HG03139 (cell line): Measurements from ENCODE around the gene CD83.
A peak's percentile ranks its signal among the peaks of the same experiment; 100 is the strongest.

Source experiments
- ATAC-seq: cut with Tn5 transposase; IDR thresholded peaks from one replicate; pipeline ENCODE4 v1.9.1; 2021; ENCODE audit not compliant: unreplicated experiment

Gene CD83

DNA sequence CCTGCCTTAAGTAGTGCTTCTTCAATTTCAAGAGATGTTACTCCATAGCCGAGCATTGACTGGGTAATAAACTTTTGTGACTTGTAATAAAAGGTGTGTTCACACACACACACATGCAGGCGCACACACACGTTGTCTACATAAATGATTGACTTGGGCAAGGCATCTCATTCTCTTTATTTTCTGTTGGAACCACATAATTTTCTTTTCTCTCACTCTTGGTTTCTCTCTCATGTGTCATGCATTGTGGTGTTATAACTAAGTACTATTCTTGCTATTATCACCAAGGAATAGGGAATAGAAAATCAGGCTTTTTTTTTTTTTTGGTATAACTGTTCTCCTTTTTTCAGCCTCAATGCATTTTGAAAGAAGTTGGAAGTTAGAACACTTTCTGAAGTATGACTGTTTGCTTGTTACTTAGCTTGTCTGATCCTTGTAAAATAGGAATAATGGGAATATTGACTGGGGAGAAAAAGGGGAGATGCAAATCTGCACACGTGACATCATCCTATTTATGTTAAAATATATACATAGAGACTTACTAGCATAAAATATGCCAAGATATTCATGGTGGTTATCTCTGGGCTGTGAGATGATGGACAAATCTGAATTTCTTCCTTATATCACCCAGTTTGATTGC lies 26.1 kb upstream of the CD83 start:
- ATAC-seq: no peak

DNA sequence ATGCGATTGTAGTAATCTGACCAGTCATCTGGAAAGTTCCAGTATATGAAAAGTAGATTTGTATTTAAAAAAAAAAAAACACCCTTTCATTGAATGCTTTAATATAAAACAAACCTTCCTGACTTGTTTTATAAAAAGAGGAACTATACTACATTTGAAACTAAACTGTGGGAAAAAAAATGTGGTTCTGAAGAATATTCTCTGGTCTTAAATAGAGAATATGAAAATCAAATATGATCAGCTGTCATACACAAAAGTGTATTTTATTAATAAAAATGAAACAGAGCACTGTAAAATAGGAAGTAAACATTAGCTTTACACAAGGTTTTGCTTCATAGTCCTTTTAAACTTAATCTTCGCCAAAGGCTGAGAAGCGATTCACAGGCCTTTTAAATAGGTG lies 25.3 kb upstream of the CD83 start:
- no peak for ATAC-seq

DNA sequence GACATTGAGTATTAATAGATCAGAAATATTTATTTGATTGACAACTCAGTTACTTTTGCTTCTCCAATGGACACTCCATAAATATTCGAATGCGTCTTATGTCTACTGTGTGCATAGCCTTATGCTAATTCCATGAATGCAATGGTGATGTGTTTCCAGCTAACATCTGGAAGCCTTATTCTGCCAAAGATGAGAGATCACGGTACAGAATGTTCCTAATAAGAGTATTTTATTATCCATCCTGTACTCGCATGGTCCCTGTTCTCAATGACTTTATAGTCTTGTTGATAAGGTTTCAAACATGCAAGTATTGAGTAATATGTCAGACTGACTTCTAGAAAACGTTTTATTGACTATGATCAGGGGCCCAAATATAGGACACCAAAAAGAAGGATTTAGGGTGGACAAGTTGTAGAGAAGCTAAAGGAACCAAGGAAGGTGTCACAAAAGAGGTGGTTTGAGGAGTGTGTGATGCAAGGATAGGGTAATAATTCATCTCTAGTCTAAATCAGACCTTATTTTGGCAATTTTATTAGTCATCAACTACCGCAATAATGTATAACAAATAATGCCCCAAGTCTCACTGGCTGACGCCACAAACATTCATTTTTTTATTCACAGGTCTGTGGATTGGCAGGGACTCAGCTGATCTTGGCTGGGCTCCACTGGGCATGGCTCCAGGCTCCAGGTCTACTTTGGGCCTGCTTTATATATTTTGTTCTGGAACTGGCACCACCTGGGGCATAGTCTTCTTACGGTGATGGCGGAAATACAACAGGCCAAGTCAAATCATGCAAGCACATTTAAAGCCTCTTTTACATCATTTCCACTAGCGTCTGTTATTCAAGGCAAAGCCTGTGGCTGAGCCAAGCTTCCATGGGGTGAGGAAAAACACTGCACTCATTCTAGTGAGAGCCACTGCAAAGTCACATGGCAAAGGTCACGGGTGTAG lies 24.5 kb upstream of the CD83 start:
- ATAC-seq: no peak

DNA sequence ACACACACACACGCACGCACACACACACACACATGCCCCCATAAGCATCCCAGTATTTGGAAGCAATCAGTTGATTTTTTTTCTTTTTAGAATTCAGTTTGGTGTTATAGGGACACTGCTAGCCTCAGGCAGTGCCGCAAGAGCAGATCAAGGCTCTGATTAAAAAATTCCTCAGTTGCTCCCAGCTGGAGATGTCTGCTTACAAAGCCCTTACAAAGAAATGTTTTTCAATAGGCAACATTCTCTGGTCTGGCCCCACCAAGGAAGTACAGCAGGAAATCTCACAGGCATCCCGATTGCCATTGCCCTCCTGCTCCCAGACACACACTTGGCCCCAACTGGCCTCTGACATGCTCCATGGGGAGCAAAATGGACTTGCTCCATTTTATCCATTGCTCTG lies 22.9 kb upstream of the CD83 start:
- ATAC-seq: no peak

DNA sequence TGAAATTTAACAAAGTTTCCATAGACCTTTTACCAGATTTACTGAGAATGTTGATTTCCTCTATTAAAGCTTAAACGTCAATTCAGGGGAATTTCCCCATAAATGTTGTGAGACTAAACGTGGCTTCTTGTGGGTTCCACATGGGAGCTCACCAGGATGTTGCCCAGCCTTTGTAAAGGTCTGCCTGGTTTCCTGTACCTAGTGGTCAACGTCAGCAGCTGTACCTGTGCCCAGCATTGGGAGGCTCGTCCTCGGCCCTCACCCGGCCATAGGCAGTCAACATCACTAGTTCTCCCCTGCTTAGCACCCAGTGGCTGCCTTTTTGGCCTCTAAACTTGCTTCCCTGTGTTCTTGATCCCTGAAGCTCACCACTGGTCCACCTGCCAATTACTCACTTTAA lies 22.1 kb upstream of the CD83 start:
- peak; percentile 48 for ATAC-seq

DNA sequence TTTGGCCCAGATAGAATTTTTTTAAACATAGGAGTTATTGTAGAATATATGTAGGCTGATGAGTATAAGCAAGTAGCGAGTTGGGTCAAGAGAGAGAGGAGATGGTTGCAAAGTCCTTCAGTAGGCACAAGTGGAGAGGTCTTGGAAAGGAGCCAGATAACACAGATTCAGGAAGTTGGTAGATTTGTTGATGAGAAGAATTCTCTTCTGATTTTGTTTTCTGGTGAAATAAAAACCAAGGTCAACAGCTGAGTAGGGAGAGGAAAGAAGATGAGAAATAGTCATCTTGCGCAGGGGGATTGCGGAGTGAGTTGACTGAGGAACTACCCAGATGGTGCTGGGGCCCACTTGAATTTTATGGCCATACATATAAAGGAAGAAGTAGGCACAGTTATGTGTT lies 17.4 kb upstream of the CD83 start:
- ATAC-seq: no peak

DNA sequence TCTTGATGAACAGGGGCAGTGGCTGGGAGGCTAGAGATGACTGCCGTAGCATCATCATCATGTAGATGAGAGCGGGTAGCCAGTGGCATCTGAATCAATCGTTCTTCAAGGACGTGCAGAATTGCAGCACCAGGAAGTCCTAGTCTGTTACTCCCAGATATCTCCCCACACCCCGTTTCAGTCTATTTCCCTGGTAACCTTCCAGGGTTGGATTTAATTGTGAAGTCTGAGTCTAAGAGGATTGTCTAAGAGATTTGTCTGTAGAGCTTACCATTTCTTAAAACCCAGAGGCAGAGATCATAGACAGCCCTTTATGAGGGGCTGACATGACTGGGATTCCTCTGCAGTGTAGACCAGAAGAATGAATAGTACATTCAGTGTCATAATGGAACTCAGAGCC lies 16.6 kb upstream of the CD83 start:
- no peak for ATAC-seq

DNA sequence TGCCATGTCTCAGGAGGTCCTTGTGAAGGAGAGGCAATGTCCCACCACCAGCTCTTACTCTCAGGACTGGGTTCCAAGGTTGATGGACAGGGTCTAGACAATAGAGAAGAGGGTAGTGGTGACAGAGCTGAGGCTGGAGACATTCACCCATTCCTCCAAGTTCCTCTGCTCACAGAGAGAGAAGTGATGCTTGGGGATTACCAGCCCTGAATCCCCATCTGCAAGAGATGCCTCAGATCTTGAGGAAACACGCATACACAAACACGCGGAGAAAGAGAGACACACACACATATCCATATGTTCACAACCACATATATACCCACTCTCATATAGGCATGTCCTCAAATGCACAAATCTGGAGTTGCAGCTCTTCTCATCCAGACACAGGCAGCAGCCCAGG lies 15.2 kb upstream of the CD83 start:
- ATAC-seq: no peak

DNA sequence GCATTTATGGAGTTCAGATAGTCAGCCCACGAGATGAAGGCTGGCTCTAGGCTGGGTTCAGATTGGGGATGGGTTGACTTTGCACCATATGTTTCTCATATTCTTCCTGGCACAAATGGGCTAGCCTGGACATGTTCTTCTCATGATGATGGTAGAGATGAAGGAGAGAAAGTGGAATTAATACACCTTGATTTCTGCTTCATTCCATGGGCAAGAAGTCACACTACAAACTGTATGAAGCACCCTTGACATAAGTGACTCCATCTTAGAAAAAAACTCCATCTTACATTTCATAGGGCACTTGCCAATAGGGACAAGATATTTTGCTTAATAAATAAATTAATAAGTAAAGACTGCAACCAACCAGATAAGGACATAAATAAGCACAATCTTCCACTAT lies 12.0 kb upstream of the CD83 start:
- ATAC-seq: no peak

DNA sequence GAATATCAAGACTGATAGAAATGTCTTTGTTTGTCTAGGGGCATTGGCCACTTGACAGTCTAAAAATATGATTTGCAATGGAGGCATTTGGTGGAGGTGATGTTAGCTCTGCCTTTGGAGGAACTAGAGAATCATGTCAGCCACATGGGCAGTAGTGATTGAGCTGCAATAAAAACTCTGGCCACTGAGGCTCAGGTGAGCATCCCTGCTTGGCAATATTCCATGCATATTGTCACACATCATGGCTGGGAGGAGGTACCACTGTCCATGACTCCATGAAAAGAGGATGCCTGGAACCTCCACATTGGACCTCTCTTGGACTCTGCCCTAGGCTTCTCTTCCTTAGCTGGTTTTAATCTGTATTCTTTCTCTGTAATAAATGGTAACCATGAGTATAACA lies 10.6 kb upstream of the CD83 start:
- no peak for ATAC-seq

DNA sequence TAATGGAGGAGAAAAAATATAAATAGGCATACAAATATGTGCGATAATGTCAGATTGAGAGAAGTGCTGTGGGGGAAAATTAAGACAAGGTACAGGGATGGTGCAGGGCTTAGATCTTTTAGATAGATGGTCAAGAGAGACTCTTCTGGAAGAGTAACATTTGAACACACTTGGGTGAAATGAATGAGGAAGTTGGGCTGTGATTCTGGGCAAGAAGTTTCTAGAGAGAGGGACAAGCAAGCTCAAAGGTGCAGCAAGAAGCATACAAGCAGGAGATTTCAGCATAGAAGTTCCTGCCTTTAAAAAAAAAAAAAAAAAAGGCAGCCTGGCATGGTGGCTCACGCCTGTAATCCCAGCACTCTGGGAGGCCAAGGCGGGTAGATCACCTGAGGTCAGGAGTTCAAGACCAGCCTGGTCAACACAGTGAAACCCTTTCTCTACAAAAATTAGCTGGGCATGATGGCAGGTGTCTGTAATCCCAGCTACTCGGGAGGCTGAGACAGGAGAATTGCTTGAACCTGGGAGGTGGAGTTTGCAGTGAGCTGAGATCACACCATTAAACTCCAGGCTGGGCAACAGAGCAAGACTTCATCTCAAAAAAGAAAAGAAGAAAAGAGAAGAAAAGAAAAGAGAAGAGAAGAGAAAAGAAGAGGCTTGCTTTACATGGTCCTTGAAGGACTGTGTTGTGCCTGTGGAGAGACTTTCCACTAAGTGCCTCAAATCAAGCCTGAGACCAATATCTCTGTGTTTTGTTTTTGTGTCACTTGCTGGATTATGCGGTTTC lies 9.7 kb upstream of the CD83 start:
- ATAC-seq: no peak

DNA sequence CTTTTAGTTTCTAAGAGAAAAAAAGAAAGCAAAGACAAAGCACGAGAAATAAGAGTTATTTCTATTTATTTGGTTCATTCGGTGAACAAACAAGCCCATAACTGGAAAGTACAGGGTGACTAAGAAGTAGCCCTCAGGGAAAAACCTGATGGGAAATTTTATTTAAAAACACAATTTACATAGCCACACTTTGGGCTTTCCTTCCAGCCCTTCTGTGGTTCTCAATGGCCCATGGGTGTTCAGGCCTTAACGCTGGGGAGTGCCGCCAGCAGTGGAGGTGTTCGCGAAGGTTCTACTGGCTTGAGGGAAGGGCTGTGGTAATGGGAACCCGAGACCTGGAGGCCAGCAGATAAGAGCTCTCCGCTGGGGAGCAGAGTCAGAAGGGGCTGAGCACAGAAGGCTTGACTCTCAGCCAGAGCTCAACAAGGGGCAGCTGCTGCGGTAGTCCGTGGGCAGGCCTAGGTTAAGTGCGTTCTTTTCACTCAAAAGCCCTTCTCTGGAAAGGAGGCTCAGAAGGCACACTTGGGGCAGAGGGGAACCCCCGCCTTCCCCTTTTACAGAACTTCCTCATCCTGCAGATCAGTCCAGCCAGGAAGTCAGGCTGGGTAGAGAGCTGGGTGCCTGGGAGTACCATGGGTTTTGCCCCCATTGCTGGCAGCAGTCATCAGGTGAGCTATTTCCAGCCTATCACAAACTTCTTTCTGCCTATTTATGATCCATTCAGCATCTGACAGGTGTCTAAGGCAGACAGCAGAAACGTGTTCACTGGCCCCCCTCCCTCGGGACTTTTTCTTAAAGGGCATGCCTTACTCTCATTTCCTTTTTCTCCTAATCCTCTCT lies 8.8 kb upstream of the CD83 start:
- ATAC-seq: peak; percentile 51

DNA sequence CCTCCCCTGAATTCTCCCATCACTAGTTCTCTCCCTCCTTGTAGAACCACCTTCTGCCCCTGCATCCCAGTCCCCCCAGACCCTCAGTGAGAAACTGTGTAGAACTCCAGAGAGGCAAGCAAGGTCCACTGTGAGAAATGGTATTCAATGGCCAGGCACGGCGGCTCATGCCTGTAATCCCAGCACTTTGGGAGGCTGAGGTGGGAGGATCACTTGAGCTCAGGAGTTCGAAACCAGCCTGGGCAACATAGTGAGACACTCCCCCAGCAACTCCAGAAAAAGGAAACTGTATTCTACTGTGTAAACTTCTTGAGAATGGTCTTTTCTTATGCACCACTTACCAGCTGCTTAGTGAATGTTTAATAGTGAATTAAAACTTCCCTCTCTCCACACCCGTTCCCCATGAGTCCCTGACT lies 8.2 kb upstream of the CD83 start:
- ATAC-seq: peak; percentile 6

DNA sequence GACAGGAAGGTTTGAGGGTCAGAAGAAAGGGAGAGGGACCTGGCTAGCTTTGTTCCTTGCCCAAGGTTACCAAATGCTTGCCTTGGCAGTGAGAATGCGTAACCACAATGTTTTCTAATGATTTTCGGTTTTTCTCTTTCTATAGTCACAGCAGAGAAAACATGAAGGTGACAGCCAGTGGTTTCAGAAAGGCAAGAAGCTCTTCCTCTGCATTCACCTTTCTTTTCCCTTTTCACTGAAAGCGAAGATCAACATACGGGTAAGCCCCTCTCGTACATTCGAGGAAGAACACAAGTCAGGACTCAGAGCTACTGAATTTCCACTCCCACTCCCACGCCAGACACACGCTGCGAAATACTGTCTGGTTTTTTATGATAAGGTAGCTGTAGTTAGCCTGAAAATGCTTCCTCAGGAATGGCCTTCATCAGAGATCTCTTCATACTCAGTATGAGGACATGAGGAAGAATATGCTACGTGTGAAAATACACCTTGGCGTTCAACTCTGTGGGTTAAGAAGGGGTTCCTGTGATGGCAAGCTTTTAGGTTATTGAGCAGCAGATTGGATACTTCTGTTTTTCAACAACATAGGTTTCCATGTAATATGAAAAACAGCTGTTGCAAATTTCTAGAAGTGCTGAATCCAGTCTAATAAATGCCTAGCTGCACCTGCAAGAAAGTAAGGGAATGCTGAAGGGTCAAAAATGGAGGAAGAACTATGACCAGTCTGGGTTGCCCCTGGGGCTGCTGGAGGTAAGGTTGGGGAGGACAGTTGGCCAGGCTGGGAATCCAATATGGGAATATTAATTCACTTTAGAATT lies 7.4 kb upstream of the CD83 start:
- ATAC-seq: peak; percentile 37

DNA sequence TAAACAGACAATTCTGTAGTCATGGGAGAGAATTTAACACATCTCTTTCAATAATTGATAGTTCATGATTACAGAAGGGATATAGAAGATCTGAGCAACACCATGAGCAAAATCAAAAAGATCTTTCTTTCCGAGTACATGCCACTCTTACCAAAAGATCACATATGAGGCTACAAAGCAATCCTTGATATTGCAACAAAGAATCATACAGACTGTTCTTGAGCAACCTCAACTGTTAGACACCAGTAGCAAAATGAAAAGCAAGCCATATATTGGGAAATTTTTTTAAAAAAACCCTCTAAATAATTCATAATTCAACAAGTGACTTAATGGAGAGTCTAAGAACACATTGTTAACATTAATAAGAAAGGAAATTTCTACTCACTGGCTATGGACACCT lies 3.6 kb upstream of the CD83 start:
- ATAC-seq: no peak

DNA sequence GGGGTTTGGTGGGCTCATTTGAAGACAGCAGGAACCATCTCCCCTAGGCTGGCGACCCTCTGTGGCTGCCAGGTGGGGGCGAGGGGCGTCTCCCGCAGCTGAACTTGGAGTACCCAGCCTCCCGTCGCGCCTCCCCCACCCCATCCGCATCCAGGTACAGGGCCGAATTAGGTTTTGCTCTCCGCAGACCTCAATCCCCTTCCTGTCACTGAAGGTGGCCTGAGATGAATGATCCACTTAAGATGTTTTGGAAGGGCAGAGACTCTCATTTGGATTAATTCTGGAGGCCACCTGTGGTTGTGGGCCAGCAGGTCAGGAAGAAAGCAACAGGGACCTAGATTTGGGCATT lies 493 bp downstream of the CD83 start:
- ATAC-seq: no peak

DNA sequence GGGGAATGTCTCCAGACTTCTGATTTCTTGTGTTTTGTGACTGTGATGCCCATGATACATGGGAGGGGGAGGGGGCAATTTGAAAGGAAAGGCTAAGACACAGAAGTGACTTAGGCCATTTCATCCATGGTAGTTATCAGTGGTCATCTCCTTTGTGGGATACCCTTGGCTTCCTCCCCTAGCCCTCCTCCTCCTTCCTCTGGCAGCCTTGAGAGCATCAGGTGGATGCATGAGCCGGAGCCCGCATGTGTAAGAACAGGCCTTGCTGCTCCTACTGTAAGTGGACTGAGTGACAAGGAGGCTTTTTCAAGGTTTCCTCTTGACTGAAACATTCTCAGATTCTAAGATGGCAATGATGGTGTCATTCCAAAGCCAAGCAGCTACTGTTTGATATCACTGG lies 874 bp downstream of the CD83 start:
- ATAC-seq: no peak

DNA sequence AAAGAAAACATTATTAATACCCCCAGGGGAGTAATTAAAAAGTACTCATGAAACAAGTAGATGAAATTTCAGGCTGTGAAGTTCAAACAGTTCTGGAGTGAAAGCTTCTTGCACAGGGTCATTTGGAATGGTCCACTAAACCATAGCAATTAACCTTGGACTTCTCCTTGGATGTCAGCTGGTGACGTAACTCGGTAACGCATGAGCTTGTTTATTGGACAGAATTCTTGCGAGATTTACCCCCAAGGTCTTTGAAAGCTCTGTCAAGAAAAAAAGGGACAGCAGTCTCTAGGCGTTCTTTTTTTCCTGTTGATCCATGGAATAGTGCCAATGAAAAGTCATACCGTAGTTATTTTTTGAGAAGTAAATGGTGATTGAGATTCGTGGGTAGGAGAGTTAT lies 2.2 kb downstream of the CD83 start:
- no peak for ATAC-seq

DNA sequence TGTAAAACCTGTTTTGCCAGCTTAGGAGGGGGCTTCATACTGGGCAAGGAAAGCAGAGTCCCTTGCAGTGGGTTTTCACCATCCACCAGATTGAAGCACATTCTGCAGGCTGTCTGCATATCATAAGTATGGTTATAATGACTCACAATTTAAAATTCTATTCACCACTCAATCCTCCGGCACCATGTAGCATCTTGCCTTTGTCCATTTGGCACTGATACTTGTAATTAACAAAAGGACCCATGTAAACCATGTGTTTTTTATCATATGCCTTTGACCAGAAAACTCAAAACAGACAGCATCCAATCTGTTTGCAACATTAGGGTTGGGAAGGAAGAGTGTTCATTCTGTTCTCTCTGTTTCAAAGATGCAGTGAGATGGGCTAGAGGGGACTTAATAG lies 3.0 kb downstream of the CD83 start:
- ATAC-seq: no peak

DNA sequence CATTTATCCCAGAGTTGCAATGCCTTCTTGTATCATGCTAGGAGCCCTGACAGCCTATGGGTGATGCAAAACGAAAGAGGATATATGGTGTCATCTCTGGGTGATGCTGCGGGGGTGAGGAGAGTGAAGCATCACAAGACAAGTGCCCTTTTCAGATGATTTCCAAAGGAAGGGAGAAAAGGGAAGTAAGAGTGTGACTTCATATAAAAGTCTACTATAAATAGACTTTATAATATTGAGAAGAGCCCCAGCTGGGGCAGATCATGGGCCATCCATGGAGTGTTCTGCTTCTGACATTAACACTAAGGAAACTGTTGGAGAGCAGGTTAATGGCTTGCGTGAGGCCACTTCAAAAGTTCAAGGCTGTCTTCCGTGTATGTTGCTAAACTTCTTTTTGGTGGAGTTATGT lies 4.4 kb downstream of the CD83 start:
- peak; percentile 39 for ATAC-seq
